Astrocyte (in vitro differentiated cells and primary cell): Measurements from ENCODE around the gene PLEKHA6.

Experiments used
- CTCF ChIP-seq: IDR thresholded peaks from 2 replicates; pipeline ENCODE4 v1.5.1; 2011; ENCODE audit warnings: low read depth, mild to moderate bottlenecking, inconsistent platforms, low read length, moderate library complexity; ENCODE audit not compliant: insufficient read depth
- EZH2 ChIP-seq: IDR thresholded peaks from 2 replicates; pipeline ENCODE4 v1.6.1; 2012; ENCODE audit warnings: mild to moderate bottlenecking, low read length, inconsistent platforms; ENCODE audit not compliant: insufficient read depth

- TF ChIP-seq CTCF (no peak), EZH2 (no peak)
These were observed 14.3 kb downstream of the PLEKHA6 start for GRCh38 chr1:204345438-204345841.
